Measurements from ENCODE around the gene KIF21B.
"Not testable (repeated sequence)": the region's sequence is repeated elsewhere in the genome, so short reads cannot be mapped to it uniquely, and the experiment has no call there.

KIF21B gene

GRCh38 chr1:200972985-200973742, 50.4 kb downstream of the KIF21B start:
- in situ Hi-C loops (cut with MboI; ENCODE audit: low sequenced_read_pairs), result no loop called here

GRCh38 chr1:200971955-200972711, 51.4 kb downstream of the KIF21B start:
- in situ Hi-C loops (cut with MboI; ENCODE audit: low sequenced_read_pairs), result no loop called here

GRCh38 chr1:200971428-200971903, 52.0 kb downstream of the KIF21B start:
- in situ Hi-C loops (cut with MboI; ENCODE audit: low sequenced_read_pairs), result no loop called here

- in situ Hi-C loops (cut with MboI; ENCODE audit: low sequenced_read_pairs), result no loop called here
Observed at GRCh38 chr1:200970771-200971427, 52.6 kb downstream of the KIF21B start.

GRCh38 chr1:200969726-200970561, 53.6 kb downstream of the KIF21B start:
- in situ Hi-C loops (cut with MboI; ENCODE audit: low sequenced_read_pairs), result no loop called here

- in situ Hi-C loops (cut with MboI; ENCODE audit: low sequenced_read_pairs), result no loop called here
Observed at GRCh38 chr1:200968469-200969410, 54.8 kb downstream of the KIF21B start.

GRCh38 chr1:200967693-200968468, 55.6 kb downstream of the KIF21B start:
- in situ Hi-C loops (cut with MboI; ENCODE audit: low sequenced_read_pairs), result no loop called here

GRCh38 chr1:200966934-200967333, 56.6 kb downstream of the KIF21B start:
- in situ Hi-C loops (cut with MboI; ENCODE audit: low sequenced_read_pairs), result no loop called here

- in situ Hi-C loops (cut with MboI; ENCODE audit: low sequenced_read_pairs), result no loop called here
Observed at GRCh38 chr1:200965111-200965805, 58.3 kb downstream of the KIF21B start.

- in situ Hi-C loops (cut with MboI; ENCODE audit: low sequenced_read_pairs), result not testable (repeated sequence)
Observed at GRCh38 chr1:200963888-200964287, 59.6 kb downstream of the KIF21B start.

- in situ Hi-C loops (cut with MboI; ENCODE audit: low sequenced_read_pairs), result no loop called here
Observed at GRCh38 chr1:200963076-200963475, 60.4 kb downstream of the KIF21B start.

GRCh38 chr1:200962631-200963030, 60.9 kb downstream of the KIF21B start:
- in situ Hi-C loops (cut with MboI; ENCODE audit: low sequenced_read_pairs), result no loop called here

GRCh38 chr1:200962151-200962550, 61.4 kb downstream of the KIF21B start:
- in situ Hi-C loops (cut with MboI; ENCODE audit: low sequenced_read_pairs), result not testable (repeated sequence)

- in situ Hi-C loops (cut with MboI; ENCODE audit: low sequenced_read_pairs), result no loop called here
Observed at GRCh38 chr1:200960948-200961340, 62.6 kb downstream of the KIF21B start.

GRCh38 chr1:200960236-200960947, 63.1 kb downstream of the KIF21B start:
- in situ Hi-C loops (cut with MboI; ENCODE audit: low sequenced_read_pairs), result no loop called here

GRCh38 chr1:200959411-200959921, 64.0 kb downstream of the KIF21B start:
- in situ Hi-C loops (cut with MboI; ENCODE audit: low sequenced_read_pairs), result no loop called here

- in situ Hi-C loops (cut with MboI; ENCODE audit: low sequenced_read_pairs), result no loop called here
Observed at GRCh38 chr1:200958597-200958996, 64.9 kb downstream of the KIF21B start.

Data from HL-60/S4 treated with phorbol 12-myristate 13-acetate at 8.2 ng/mL for 4 days and 3 days (cell line).